ENCODE results near the gene CHD6. TPM values are rescaled to one million over a fixed set of nuclear protein-coding genes. Genes with fewer than 3 reads are reported as not detected.

The CHD6 gene
- total and polyA plus RNA-seq, 2 experiments from 2014 or later = 41.0 to 158 TPM

- no peaks in the 10 kb centered on the region for H3K9me2 ChIP-seq (ENCODE audit: insufficient read depth)
- peaks cover 18% of the 10 kb centered on the region; the same call in 1 of the 2 replicates for H3K4me1 ChIP-seq (ENCODE audit: insufficient read depth)
- no peak overlapping the region for H3K4me2 ChIP-seq
- Mint-ChIP-seq H3K9me3 (no peaks in the 10 kb centered on the region), H3K36me3 (ENCODE audit: low read depth) (peaks cover 24% of the 10 kb centered on the region), H3K27ac (no peak overlapping the region), H3K27me3 (ENCODE audit: insufficient read depth, low read depth, poor library complexity) (no peaks in the 10 kb centered on the region), H3K4me3 (no peak overlapping the region), H3K4me1 (peaks cover 26% of the 10 kb centered on the region)
- 0 out of 2 replicates have a peak, but pooled peaks cover 2% of the 10 kb centered on the region for H3K36me3 ChIP-seq (ENCODE audit: insufficient read depth)
- H3K27me3 ChIP-seq (ENCODE audit: insufficient read depth) = no peaks in the 10 kb centered on the region
- DNase-seq (ENCODE audit: low spot score) (no peak), ATAC-seq (no peak)
- H2AFZ ChIP-seq = no peak overlapping the region
- H4K20me1 ChIP-seq (replicated peaks; ENCODE audit: insufficient read depth) = peaks cover 23% of the 10 kb centered on the region; the same call in 1 of the 2 replicates
- no peak overlapping the region for H3K27ac ChIP-seq (ENCODE audit: low read depth)
- no peaks in the 10 kb centered on the region for H3F3A ChIP-seq (replicated peaks; ENCODE audit: low read depth)
- no peak for TF ChIP-seq EZH2 (IDR thresholded peaks at IDR 0.05; ENCODE audit: low read depth, unreplicated experiment)
- TF ChIP-seq POLR2AphosphoS5 (IDR thresholded peaks at IDR 0.05; ENCODE audit: low read depth) = no peak
- TF ChIP-seq STAT1 (IDR thresholded peaks at IDR 0.05; ENCODE audit: unreplicated experiment) = no peak
- no peak for TF ChIP-seq ZNF114 (CRISPR knock-in tag; IDR thresholded peaks at IDR 0.05)
- no peak for TF ChIP-seq CTCF (conservative IDR thresholded peaks at IDR 0.05; ENCODE audit: low read depth in 2 of 2)
- TF ChIP-seq ETS1 (IDR thresholded peaks at IDR 0.05) = no peak
- no peak for TF ChIP-seq JUNB (IDR thresholded peaks at IDR 0.05; ENCODE audit: unreplicated experiment)
- TF ChIP-seq, protein P1, sequence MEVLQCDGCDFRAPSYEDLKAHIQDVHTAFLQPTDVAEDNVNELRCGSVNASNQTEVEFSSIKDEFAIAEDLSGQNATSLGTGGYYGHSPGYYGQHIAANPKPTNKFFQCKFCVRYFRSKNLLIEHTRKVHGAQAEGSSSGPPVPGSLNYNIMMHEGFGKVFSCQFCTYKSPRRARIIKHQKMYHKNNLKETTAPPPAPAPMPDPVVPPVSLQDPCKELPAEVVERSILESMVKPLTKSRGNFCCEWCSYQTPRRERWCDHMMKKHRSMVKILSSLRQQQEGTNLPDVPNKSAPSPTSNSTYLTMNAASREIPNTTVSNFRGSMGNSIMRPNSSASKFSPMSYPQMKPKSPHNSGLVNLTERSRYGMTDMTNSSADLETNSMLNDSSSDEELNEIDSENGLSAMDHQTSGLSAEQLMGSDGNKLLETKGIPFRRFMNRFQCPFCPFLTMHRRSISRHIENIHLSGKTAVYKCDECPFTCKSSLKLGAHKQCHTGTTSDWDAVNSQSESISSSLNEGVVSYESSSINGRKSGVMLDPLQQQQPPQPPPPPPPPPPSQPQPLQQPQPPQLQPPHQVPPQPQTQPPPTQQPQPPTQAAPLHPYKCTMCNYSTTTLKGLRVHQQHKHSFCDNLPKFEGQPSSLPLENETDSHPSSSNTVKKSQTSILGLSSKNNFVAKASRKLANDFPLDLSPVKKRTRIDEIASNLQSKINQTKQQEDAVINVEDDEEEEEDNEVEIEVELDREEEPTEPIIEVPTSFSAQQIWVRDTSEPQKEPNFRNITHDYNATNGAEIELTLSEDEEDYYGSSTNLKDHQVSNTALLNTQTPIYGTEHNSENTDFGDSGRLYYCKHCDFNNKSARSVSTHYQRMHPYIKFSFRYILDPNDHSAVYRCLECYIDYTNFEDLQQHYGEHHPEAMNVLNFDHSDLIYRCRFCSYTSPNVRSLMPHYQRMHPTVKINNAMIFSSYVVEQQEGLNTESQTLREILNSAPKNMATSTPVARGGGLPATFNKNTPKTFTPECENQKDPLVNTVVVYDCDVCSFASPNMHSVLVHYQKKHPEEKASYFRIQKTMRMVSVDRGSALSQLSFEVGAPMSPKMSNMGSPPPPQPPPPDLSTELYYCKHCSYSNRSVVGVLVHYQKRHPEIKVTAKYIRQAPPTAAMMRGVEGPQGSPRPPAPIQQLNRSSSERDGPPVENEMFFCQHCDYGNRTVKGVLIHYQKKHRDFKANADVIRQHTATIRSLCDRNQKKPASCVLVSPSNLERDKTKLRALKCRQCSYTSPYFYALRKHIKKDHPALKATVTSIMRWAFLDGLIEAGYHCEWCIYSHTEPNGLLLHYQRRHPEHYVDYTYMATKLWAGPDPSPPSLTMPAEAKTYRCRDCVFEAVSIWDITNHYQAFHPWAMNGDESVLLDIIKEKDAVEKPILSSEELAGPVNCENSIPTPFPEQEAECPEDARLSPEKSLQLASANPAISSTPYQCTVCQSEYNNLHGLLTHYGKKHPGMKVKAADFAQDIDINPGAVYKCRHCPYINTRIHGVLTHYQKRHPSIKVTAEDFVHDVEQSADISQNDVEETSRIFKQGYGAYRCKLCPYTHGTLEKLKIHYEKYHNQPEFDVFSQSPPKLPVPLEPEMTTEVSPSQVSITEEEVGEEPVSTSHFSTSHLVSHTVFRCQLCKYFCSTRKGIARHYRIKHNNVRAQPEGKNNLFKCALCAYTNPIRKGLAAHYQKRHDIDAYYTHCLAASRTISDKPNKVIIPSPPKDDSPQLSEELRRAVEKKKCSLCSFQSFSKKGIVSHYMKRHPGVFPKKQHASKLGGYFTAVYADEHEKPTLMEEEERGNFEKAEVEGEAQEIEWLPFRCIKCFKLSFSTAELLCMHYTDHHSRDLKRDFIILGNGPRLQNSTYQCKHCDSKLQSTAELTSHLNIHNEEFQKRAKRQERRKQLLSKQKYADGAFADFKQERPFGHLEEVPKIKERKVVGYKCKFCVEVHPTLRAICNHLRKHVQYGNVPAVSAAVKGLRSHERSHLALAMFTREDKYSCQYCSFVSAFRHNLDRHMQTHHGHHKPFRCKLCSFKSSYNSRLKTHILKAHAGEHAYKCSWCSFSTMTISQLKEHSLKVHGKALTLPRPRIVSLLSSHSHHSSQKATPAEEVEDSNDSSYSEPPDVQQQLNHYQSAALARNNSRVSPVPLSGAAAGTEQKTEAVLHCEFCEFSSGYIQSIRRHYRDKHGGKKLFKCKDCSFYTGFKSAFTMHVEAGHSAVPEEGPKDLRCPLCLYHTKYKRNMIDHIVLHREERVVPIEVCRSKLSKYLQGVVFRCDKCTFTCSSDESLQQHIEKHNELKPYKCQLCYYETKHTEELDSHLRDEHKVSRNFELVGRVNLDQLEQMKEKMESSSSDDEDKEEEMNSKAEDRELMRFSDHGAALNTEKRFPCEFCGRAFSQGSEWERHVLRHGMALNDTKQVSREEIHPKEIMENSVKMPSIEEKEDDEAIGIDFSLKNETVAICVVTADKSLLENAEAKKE (CRISPR knock-in tag; IDR thresholded peaks at IDR 0.05) = no peak
- no peak for TF ChIP-seq NANOG (IDR thresholded peaks at IDR 0.05; ENCODE audit: borderline replicate concordance)
- TF ChIP-seq EZH2phosphoT487 (IDR thresholded peaks at IDR 0.05; ENCODE audit: unreplicated experiment) = no peak
- TF ChIP-seq CREB1 (CRISPR knock-in tag; IDR thresholded peaks at IDR 0.05; ENCODE audit: low read depth) = no peak
- TF ChIP-seq ZNF331 (CRISPR knock-in tag; IDR thresholded peaks at IDR 0.05; ENCODE audit: low read depth) = no peak
- TF ChIP-seq, protein P2, sequence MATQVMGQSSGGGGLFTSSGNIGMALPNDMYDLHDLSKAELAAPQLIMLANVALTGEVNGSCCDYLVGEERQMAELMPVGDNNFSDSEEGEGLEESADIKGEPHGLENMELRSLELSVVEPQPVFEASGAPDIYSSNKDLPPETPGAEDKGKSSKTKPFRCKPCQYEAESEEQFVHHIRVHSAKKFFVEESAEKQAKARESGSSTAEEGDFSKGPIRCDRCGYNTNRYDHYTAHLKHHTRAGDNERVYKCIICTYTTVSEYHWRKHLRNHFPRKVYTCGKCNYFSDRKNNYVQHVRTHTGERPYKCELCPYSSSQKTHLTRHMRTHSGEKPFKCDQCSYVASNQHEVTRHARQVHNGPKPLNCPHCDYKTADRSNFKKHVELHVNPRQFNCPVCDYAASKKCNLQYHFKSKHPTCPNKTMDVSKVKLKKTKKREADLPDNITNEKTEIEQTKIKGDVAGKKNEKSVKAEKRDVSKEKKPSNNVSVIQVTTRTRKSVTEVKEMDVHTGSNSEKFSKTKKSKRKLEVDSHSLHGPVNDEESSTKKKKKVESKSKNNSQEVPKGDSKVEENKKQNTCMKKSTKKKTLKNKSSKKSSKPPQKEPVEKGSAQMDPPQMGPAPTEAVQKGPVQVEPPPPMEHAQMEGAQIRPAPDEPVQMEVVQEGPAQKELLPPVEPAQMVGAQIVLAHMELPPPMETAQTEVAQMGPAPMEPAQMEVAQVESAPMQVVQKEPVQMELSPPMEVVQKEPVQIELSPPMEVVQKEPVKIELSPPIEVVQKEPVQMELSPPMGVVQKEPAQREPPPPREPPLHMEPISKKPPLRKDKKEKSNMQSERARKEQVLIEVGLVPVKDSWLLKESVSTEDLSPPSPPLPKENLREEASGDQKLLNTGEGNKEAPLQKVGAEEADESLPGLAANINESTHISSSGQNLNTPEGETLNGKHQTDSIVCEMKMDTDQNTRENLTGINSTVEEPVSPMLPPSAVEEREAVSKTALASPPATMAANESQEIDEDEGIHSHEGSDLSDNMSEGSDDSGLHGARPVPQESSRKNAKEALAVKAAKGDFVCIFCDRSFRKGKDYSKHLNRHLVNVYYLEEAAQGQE (IDR thresholded peaks at IDR 0.05; ENCODE audit: unreplicated experiment) = no peak
- H3K4me3 ChIP-seq = no peak overlapping the region
- H3K79me2 ChIP-seq (replicated peaks; ENCODE audit: insufficient read depth) = peaks cover 22% of the 10 kb centered on the region
Observed at GRCh38 chr20:41507436-41507835, 110.7 kb downstream of the CHD6 start.
